ENCODE data around the gene STYX. TPM values are rescaled to one million over a fixed set of nuclear protein-coding genes. Genes with fewer than 3 reads are reported as not detected.

The STYX gene, protein sequence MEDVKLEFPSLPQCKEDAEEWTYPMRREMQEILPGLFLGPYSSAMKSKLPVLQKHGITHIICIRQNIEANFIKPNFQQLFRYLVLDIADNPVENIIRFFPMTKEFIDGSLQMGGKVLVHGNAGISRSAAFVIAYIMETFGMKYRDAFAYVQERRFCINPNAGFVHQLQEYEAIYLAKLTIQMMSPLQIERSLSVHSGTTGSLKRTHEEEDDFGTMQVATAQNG
- total RNA-seq, result 29.8 TPM

DNA sequence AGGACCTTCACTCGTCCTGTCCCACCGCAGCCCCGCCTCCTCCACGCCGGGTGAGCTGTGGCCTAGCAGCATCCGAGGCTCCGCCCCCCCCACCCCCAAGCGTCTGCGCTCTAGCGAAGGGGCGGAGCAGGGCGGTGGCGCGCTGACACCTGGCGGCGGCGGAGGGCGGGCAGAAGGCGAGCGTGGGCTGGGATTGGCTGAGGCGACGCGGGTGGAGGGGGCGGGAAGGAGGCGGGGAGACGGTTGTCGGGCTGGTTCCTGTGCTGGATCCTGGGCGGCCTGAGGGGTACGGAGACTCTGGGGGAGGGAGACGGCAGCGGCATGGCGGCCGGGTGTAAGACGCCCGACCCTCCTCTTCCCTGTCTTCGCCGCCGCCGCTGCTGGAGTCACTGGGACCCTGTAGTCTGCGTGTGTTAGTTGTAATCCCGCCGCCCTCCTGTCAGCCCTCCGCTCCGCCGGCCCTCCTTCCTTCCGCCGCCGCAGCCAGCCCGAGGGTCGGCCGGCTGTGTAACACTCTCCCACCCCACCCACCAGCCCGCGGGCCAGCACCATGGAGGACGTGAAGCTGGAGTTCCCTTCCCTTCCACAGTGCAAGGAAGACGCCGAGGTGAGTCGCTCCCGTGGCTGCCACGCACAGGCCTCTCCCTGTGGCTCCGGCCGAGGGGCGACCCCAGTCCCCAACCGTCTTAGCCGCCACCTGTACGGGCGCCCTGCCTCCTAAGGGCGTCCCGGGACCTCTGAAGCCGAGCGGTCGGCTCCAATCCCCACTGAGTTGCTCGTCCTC lies at the start of gene STYX:
Gene STYX (plus strand): TSS at position 242 of the 784 bp plus-strand sequence. CDS start 309 bp downstream, at position 551.
- peak; percentile 97 for DNase-seq

DNA sequence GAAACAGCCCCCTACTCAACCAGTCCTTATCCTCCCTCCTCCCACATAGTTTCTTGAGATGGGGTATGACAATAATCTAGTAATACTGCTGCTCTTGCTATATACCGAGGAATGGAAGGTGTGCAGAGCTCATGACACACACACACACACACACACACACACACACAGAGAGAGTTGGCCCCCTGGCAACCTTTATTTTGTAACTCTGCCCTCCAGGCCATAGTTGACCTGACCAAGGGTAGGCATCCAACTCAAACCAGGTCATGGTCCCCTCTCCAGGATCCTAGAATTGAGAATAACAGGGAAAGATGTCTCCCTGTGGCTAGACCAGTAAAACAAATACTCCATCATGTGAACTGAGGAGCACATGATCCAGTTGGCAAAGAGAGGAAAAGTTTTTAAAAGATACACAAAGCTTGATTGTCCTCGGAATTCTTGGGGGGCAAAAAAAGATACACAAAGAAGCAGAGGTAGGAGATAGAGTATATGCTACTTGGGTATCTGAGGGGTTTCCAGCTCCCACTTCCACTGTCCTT lies 45.9 kb upstream of the STYX start:
- DNase-seq, result no peak

DNA sequence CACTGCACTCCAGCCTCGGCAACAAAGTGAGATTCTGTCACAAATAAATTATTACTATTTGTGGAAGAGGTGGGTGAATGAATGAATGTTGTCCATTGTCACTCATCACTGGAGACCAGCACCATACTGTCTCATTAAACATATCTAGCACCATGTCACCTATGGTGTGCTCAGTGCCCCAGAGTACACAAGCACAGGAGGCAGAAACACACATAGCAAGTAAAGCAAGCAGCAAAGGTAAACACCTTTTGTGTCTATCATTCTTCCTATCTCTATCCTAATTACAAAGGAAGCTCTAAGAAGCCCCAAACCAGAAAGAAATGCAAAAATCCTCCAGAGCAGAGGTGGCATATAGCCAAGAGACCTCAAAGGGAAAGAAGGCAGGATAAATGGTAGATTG lies 43.8 kb upstream of the STYX start:
- no peak for DNase-seq

DNA sequence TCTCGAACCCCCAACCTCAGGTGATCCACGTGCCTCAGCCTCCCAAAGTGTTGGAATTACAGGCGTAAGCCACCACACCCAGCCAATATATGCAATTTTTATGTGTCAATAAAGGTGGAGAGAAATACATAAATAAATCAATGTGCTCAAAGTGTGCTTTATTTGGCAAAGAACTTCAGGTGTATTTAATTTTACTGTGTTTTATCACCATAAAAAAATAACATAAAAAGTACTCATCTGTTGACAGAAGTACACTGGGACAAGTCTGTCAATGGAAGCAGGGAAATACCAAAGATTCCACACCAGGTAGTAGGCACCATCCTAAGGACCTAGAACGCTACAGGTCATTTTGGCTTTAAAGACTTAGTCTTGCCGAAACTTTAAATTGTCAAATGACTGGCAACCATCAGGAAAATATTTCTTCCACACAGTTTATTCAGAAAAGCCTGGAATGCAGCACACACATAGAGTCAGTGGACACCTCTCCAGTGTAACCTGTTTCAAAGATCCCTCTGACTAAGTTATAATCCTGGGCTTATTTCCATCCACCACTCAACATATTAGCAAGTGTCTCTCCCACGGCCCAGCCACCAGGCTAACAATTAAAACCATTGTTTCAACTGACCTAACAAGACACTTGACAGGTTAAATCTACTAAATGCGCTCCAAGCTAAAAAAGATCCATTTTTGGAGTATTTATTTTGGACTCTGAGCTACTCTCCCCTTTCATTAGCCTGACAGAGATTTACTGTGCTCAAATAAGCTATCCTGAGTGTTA lies 38.8 kb upstream of the STYX start:
- no peak for DNase-seq

DNA sequence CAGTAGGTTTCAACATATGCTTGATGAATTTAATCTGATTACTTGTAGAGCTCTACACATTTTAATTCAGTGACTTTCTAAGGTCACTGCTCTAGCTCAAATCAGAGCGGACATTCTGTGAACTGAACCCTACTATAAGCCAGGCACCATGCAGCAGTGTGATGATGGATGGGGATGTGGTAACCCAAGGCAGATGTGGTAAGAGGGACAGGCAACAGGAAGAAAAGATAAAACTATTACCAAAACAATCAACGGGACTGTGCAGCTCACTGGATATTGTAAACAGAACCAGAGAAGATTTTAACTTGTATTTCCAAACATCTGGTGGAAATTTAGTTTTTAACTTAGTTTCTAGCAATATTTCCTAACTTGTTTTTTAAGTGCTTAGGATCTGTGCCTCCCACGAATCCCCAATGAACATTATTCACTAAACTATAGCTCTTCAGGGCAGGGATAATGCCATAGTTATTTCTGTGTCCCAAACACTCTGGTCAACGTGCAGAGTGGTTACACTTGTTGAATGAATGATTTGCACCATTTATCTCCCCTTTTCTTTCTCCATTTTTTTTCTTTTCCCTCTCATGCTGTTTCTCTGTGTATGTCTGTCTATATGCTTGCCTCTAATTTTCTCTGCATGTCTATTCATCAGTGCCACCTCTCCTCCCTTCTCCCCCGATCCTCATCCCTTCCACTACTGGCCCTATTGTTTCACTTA lies 37.6 kb upstream of the STYX start:
- DNase-seq, result no peak

DNA sequence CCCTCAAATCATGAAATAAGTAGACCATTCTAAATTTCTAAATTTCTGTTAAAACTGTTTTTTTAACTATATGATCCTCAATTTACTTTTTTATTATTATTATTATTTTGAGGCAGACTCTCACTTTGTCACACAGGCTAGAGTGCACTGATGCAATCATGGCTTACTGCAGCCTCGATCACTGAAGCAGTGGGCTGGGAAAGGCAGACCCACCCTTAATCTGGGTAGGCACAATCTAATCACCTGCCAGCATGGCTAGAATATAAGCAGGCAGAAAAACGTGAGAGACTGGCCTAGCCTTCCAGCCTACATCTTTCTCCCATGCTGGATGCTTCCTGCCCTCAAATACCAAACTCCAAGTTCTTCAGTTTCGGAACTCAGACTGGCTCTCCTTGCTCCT lies 36.9 kb upstream of the STYX start:
- no peak for DNase-seq

DNA sequence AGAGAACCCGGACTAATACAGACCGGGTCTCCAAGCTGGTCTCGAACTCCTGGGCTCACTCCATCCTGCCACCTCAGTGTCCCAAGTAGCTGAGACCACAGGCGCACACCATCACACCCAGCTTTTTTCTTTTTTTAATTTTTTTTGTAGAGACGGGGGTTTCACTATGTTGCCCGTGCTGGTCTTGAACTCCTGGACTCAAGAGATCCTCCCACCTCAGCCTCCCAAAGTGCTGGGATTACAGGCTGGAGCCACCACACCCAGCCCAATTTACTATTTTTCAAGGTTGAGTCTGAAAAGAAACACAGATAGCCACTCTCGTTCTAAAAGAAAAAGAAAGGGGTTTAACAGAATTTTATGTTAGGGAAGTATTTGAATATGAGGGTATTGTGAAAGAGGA lies 36.4 kb upstream of the STYX start:
- DNase-seq, result no peak

DNA sequence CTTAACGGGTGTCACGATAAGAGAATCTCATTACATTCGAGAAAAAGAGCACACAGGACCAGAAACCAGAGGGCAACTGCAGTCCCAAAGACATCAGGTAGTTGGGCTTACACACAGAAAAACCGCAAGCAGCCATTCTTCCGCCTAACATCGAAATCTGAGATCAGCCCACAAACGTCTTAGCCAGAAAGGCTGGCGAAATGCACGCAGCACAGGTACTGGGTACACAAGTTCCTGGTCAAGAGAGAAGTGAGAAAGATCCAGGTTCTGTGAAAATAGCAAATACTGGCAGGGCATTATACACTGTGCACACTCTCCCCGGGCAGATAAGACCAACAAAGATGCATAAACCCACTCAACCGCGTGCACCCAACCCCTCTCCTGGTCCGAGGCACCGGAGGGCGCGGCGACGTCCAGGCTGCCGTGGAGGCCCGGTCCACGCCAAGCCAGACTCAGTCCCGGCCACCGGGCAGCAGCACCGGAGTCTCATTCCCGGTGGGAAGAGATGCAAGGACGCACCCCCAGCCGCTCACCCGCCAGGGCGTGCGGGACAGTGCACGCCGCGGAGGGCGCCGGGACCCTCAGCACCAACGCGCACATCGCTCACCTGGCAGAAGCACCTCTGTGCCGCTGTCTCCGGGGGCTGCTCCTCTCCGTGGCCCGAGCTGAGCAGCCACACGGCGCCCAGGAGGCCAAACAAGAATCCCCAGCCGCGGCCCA lies 35.0 kb upstream of the STYX start:
- peak; percentile 22 for DNase-seq

DNA sequence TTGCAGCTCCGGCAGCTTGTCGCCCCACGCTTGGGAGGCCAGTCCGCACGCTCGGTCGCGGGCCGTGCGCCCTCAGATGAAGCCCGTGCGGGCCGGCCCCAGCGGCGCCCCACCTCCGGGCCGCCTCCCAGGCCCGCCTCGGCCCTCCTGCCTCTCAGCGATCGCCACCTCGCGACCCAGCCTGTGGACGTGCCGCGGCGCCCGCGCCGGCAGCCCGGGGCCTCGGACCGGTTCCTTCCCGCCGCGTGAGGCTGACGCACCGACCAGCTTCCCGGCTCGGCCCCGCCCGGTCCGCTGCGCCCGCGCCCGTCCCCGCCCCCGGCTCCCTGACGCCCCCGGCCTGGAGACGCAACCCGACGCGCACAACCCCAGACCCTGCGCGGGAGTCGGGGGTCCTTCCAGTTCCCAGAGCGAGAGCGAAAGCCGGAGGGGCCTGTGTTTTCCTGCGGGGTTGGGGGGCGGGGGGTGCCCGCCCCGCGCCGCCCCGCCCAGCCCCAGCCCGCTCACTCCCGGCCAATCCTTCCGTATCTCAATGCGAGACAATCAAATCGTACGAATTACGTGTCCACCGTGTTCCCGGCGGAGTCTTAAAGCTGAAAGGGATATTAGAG lies 34.4 kb upstream of the STYX start, which contains the start of gene ERO1A:
Gene ERO1A (minus strand): TSS at position 78 of the 611 bp plus-strand sequence. CDS start 77 bp downstream, at position 1.
- peak; percentile 82 for DNase-seq

DNA sequence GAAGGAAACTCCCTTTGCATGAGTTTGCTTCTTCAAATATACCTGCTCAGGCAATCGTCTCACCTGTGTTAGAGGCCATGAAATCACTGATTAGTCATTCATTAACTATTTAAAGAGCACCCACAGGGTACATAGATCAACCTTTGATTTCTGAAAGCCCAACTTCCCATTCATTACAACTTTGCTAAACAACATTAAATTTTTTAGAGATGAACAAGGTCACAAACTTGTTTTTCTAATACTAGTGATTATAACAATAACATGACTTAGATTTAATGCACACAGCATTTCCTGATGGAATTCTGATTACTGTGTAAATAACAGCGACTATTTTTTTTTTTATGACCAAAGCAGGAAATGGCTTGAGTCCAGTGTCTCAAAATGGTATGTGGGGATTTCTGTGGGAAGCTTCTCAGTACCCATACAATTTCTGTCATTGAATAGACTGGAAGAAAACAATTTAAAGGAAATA lies 29.2 kb upstream of the STYX start:
- DNase-seq, result no peak

DNA sequence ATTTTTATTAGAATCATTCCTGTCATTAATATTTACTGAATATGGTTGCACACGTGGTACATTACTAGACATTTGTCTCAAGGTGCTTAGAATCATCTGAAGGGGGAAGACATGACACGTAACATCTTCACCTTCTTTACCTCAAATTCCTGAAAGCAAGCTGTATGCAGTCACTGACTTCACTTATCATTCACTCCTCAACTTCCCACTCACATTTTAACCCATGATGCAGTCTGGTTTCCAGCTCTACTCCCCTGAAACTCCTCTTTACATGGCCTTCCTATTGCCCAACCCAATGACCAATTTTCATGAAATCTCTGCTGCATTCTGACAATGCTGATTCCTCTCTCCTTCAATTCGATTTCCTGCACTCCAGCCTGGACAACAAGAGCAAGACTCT lies 28.7 kb upstream of the STYX start:
- no peak for DNase-seq

DNA sequence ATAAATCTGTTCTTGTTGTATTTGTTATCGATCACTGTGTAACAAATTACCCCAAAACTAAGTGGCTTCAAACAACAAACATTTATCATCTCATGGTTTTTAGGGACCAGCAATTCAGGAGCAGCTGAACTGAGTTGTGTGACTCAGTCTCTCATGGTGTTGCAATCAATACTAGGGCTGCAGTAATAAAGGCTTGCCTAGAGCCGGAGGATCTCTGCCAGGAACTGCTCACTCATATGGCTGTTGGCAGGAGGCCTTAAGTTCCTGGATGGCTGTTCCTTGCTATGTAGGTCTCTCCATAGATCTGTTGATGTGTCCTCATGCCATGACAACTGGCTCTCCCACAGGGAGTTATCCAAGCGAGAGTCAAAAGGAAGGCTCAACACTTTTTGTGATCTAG lies 26.7 kb upstream of the STYX start:
- DNase-seq, result peak; percentile 1

DNA sequence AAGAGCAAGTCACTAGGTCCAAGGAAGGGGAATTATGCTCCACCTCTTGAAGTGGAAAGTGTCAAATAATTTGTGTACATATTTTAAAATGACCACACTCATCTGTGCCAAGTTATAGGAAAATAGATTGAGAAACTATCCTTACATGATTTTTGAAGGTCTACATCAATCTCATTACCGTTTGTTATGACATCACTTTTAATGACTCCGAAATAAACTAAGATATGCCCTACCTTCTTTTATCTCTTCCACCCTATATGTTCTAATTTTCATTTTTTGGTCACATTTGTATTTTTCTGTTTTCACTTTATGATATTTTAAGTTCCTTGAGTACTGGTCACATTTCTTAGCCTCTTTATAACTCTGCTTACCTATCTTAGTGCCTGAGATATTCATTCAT lies 26.3 kb upstream of the STYX start:
- no peak for DNase-seq

DNA sequence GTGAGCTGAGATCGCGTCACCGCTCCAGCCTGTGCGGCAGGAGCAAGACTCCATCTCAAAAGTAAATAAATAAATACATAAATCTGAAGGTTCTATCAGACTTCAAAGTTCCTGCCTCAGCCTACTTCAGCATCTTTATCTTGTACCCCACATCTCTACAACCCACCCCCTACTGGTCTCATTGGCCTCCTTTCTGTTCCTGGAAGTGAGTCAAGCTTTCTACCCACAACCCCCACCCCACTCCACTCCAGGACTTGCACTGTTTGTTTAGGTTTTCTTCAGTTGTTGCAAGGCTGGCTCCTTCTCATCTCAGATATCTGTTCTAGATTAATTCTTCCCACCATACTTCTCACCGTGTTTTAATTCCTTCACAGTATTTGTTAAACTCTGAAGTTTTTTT lies 23.7 kb upstream of the STYX start:
- DNase-seq, result no peak

DNA sequence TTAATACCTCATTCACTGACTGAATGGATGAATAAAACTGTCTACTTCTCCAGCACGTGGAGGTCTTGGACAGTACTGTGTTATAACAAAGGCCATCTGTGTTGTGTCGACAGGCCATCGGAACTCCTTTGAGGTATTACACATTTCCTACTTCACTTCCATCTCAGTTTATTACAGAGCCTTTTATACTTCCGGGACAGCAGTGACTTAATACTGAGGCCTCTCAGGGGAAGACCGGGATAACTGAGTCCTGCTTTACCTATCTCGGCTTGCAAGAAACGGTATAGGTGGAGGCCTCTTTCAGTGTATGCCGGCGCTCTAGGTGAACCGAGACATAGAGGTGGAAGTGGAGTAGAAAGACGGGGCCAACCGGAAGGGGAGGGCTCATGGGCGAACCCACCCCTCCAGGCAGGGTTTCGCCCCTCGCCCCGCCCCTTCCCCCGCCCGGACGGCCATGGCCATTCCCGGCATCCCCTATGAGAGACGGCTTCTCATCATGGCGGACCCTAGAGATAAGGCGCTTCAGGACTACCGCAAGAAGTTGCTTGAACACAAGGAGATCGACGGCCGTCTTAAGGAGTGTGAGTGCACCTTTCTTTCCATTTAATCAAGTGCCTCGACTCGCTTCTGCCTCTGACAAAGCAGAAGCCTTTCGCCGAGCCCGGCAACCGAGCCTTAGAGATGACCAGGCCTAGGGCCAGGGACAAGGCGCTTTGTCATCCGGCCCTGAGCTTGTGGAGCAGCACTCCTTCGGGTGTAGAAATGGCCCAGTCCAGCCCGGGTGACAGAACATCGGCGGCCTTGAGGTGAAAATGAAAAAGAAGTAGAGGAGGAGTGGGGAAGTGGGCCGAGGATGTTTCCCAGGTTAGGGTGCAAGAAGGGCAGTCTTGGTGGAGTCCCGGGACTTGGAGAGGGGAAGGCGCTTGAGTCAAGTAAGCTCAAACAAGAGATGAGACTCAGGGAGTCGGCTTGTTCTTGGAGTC lies 23.0 kb upstream of the STYX start, which contains the start of gene PSMC6:
Gene PSMC6 (plus strand): TSS at position 477 of the 983 bp plus-strand sequence. CDS start 20 bp downstream, at position 497.
- DNase-seq, result peak; percentile 94

DNA sequence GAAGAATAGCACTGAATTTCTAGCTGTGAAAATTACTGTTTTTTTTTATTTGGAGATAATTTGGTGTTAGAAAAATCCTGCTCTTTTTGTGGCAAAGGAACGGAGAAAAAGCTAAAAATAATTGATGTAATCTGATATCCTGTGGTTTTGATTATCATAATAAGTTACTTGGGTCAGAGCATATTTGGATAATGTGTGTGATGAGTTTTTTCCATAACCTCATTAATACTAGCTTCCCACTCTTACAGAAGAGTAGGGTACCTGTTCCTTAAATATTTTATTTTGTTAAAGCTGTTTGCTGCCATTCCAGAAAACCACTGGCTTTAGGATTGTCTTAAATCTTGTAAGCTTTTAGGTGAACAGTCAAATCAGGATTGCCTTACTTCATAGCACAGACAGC lies 18.3 kb upstream of the STYX start:
- DNase-seq, result no peak

DNA sequence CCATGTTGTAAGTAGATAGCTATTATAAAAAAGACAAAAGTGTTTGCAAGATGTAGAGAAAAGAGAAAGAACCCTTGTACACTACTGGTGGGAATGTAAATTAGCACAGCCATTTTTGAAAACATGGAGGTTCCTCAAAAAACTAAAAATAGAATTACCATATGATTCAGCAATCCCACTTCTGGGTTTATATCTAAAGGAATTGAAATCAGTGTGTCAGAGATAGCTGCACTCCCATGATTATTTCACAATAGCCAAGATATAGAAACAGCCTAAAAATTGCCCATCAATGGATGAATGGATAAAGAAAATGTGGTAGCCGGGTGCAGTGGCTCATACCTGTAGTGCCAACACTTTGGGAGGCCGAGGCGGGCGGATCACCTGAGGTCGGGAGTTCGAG lies 13.8 kb upstream of the STYX start:
- no peak for DNase-seq

DNA sequence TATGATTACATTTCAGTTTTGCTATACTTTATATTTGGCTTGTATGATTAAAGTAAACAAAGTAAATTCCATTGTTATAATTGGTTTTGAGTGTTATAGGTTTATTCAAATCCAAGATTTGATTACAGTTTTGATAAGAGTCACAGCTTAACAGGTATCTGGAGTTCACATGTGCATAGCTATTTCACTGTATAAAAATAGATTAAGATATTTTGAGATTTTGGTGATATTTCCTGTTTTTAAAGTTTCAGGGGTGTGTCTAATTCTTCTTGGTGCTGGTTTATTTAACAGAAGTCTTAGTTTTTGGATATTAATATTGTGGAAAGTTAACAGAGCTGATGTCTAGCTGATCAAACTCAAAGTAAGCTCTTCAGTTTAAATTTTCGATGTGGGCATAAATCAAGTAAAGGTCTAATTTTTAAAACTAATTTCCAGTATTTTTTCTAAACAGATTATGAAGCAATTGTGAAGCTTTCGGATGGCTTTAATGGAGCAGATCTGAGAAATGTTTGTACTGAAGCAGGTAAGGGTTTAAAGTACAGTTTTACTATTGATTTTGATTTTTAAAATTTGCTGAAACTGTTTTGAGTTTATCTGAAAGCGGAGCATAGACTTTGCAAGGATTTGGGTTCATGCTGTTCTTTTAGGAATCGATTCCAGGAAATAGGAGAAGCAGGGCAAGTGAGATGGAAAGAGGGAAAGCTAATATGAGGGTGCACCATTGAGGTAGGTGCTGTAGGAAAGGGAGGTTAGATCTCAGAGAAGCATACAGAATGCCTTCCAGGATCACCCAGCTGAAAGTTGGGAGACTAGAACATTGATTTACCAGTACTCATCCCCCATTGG lies 6.2 kb upstream of the STYX start:
- DNase-seq, result no peak

DNA sequence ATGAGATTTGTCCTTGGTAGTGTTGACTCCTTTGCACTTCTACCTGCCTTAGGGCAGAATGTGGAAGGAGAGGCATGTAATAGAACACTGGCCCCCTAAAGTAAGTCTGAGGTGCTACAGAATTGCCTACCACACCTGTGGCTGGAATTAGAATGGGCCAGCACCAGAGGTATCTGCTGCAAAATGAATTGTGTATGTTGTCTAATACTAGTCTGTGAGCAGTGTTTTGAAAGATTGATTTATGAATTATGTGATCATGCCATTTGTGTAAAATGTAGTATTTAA lies 5.7 kb upstream of the STYX start:
- no peak for DNase-seq
